ENCODE data around the gene DMD. TPM values are rescaled to one million over a fixed set of nuclear protein-coding genes. Genes with fewer than 3 reads are reported as not detected.
"Not testable (repeated sequence)": the region's sequence is repeated elsewhere in the genome, so short reads cannot be mapped to it uniquely, and the experiment has no call there.

The DMD gene
- total RNA-seq, 1 experiment from 2014 or later = 2.2 TPM

- DNase-seq (ENCODE audit: low read depth, low spot score) = no peak
- Histone ChIP-seq H3K9me3 (ENCODE audit: control insufficient read depth, insufficient read depth, low read depth, low read length) (no peaks in the 10 kb centered on the region), H3K4me3 (ENCODE audit: low read depth in 2 of 2, low read length in 2 of 2) (no peak overlapping the region), H3K36me3 (ENCODE audit: control insufficient read depth, insufficient read depth, low read length) (no peaks in the 10 kb centered on the region), H3K27me3 (ENCODE audit: control insufficient read depth, insufficient read depth, low read length) (no peaks in the 10 kb centered on the region), H3K27ac (ENCODE audit: low read length) (no peak overlapping the region), H3K4me1 (ENCODE audit: control insufficient read depth, insufficient read depth, low read length) (no peaks in the 10 kb centered on the region)
- TF ChIP-seq POLR2AphosphoS5 (IDR thresholded peaks at IDR 0.05; ENCODE audit: low read depth, low read length) (no peak), TCF7L2 (IDR thresholded peaks at IDR 0.05; ENCODE audit: low read depth, low read length) (no peak)
- TF ChIP-seq, protein P1, sequence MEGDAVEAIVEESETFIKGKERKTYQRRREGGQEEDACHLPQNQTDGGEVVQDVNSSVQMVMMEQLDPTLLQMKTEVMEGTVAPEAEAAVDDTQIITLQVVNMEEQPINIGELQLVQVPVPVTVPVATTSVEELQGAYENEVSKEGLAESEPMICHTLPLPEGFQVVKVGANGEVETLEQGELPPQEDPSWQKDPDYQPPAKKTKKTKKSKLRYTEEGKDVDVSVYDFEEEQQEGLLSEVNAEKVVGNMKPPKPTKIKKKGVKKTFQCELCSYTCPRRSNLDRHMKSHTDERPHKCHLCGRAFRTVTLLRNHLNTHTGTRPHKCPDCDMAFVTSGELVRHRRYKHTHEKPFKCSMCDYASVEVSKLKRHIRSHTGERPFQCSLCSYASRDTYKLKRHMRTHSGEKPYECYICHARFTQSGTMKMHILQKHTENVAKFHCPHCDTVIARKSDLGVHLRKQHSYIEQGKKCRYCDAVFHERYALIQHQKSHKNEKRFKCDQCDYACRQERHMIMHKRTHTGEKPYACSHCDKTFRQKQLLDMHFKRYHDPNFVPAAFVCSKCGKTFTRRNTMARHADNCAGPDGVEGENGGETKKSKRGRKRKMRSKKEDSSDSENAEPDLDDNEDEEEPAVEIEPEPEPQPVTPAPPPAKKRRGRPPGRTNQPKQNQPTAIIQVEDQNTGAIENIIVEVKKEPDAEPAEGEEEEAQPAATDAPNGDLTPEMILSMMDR (IDR thresholded peaks at IDR 0.05) = no peak
- intact Hi-C loops (cut with micrococcal nuclease; ENCODE audit: unreplicated experiment) = no loop called here
- no TSS peak for BruUV-seq (replicated peaks)
- no peak for ATAC-seq
- POLR2A ChIA-PET = no interaction called here
- CTCF ChIA-PET = no interaction called here
- in situ Hi-C loops (cut with HindIII; ENCODE audit: low pct_unique_long_range_greater_than_20kb, low sequenced_read_pairs) = no loop called here
Measured at GRCh38 chrX:31588355-31588754, 1623.0 kb downstream of the DMD start.

DNA sequence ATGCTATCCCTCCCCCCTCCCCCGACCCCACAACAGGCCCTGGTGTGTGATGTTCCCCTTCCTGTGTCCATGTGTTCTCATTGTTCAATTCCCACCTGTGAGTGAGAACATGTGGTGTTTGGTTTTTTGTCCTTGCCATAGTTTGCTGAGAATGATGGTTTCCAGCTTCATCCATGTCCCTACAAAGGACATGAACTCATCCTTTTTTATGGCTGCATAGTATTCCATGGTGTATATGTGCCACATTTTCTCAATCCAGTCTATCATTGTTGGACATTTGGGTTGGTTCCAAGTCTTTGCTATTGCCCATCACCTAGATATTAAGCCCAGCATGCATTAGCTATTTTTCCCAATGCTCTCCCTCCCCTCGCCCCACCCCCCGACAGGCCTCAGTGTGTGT is 1627.5 kb downstream of the DMD start:
- H3K27me3 ChIP-seq (ENCODE audit: control insufficient read depth, insufficient read depth, low read length); intact Hi-C loops (cut with micrococcal nuclease; ENCODE audit: unreplicated experiment); H3K36me3 ChIP-seq (ENCODE audit: control insufficient read depth, insufficient read depth, low read length); CTCF ChIA-PET; in situ Hi-C loops (cut with HindIII; ENCODE audit: low pct_unique_long_range_greater_than_20kb, low sequenced_read_pairs); H3K9me3 ChIP-seq (ENCODE audit: control insufficient read depth, insufficient read depth, low read depth, low read length); DNase-seq (ENCODE audit: low read depth, low spot score); ATAC-seq; POLR2A ChIA-PET; H3K4me3 ChIP-seq (ENCODE audit: low read depth in 2 of 2, low read length in 2 of 2); H3K4me1 ChIP-seq (ENCODE audit: control insufficient read depth, insufficient read depth, low read length); H3K27ac ChIP-seq (ENCODE audit: low read length); BruUV-seq (replicated peaks): not testable (repeated sequence)

- no peaks in the 10 kb centered on the region for H3K36me3 ChIP-seq (ENCODE audit: control insufficient read depth, insufficient read depth, low read length)
- no peak overlapping the region for H3K27ac ChIP-seq (ENCODE audit: low read length)
- no peak for DNase-seq (ENCODE audit: low read depth, low spot score)
- ATAC-seq = no peak
- in situ Hi-C loops (cut with HindIII; ENCODE audit: low pct_unique_long_range_greater_than_20kb, low sequenced_read_pairs) (no loop called here), intact Hi-C loops (cut with micrococcal nuclease; ENCODE audit: unreplicated experiment) (no loop called here)
- H3K4me1 ChIP-seq (ENCODE audit: control insufficient read depth, insufficient read depth, low read length) = no peaks in the 10 kb centered on the region
- POLR2A ChIA-PET = no interaction called here
- no TSS peak for BruUV-seq (replicated peaks)
- H3K4me3 ChIP-seq (ENCODE audit: low read depth in 2 of 2, low read length in 2 of 2) = no peak overlapping the region
- no peaks in the 10 kb centered on the region for H3K9me3 ChIP-seq (ENCODE audit: control insufficient read depth, insufficient read depth, low read depth, low read length)
- no peaks in the 10 kb centered on the region for H3K27me3 ChIP-seq (ENCODE audit: control insufficient read depth, insufficient read depth, low read length)
- CTCF ChIA-PET = no interaction called here
- TF ChIP-seq POLR2AphosphoS5 (IDR thresholded peaks at IDR 0.05; ENCODE audit: low read depth, low read length) (no peak), SIN3A (IDR thresholded peaks at IDR 0.05; ENCODE audit: borderline replicate concordance, insufficient read depth, low read depth, low read length) (no peak), TCF7L2 (IDR thresholded peaks at IDR 0.05; ENCODE audit: low read depth, low read length) (no peak)
- TF ChIP-seq, protein P1 (IDR thresholded peaks at IDR 0.05) = no peak
- TF ChIP-seq, protein P2, sequence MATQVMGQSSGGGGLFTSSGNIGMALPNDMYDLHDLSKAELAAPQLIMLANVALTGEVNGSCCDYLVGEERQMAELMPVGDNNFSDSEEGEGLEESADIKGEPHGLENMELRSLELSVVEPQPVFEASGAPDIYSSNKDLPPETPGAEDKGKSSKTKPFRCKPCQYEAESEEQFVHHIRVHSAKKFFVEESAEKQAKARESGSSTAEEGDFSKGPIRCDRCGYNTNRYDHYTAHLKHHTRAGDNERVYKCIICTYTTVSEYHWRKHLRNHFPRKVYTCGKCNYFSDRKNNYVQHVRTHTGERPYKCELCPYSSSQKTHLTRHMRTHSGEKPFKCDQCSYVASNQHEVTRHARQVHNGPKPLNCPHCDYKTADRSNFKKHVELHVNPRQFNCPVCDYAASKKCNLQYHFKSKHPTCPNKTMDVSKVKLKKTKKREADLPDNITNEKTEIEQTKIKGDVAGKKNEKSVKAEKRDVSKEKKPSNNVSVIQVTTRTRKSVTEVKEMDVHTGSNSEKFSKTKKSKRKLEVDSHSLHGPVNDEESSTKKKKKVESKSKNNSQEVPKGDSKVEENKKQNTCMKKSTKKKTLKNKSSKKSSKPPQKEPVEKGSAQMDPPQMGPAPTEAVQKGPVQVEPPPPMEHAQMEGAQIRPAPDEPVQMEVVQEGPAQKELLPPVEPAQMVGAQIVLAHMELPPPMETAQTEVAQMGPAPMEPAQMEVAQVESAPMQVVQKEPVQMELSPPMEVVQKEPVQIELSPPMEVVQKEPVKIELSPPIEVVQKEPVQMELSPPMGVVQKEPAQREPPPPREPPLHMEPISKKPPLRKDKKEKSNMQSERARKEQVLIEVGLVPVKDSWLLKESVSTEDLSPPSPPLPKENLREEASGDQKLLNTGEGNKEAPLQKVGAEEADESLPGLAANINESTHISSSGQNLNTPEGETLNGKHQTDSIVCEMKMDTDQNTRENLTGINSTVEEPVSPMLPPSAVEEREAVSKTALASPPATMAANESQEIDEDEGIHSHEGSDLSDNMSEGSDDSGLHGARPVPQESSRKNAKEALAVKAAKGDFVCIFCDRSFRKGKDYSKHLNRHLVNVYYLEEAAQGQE (IDR thresholded peaks at IDR 0.05; ENCODE audit: insufficient read depth in 1 of 2, low read depth in 2 of 2, low read length in 1 of 2) = no peak
Measured at GRCh38 chrX:31580726-31581125, 1630.6 kb downstream of the DMD start.

Data from Panc1 (cell line).